ENCODE measurements around the gene ZMYND8.

DNA sequence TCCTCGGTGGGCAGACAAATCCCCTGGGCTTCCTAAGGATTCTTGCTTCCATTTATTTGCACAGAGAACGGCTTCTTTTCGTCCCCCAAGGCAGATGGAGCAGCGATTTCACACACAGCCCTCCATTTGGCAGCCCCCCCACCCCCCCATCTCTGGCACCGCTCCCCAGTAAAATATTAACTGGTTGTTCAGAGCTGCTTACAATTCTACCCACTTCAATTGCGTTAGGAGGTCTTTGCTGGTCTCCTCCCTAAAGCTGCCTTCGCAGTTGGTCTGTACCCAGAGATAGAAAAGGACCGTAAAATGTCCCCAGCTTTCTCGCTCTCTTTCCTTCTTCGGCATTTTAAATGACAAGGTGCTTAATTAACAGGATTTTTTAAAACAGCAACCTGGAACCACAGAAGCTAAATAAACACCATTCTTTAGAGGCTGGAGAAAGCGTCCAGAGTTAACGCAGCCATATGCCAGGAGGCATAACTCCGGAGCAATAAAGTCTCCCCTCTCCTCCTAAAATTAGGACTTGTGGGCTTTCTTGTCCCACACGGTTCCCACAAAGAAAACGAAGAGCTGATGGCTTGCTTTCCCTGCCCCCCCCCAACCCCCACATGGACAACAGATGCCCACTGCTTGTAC, 1.7 kb upstream of the ZMYND8 start:
- no peak for TF ChIP-seq ZNF274 (IDR thresholded peaks at IDR 0.05; ENCODE audit: insufficient read depth, insufficient read length)
- no peak for TF ChIP-seq ATF7 (IDR thresholded peaks at IDR 0.05; ENCODE audit: low read depth)
- TF ChIP-seq CEBPB (IDR thresholded peaks at IDR 0.05; ENCODE audit: borderline replicate concordance in 1 of 2, low read depth in 2 of 2, low read length in 2 of 2) = no peak
- TF ChIP-seq EZH2 (IDR thresholded peaks at IDR 0.05; ENCODE audit: borderline replicate concordance, control insufficient read depth, low read depth, low read length) = no peak
- TF ChIP-seq, protein P1, sequence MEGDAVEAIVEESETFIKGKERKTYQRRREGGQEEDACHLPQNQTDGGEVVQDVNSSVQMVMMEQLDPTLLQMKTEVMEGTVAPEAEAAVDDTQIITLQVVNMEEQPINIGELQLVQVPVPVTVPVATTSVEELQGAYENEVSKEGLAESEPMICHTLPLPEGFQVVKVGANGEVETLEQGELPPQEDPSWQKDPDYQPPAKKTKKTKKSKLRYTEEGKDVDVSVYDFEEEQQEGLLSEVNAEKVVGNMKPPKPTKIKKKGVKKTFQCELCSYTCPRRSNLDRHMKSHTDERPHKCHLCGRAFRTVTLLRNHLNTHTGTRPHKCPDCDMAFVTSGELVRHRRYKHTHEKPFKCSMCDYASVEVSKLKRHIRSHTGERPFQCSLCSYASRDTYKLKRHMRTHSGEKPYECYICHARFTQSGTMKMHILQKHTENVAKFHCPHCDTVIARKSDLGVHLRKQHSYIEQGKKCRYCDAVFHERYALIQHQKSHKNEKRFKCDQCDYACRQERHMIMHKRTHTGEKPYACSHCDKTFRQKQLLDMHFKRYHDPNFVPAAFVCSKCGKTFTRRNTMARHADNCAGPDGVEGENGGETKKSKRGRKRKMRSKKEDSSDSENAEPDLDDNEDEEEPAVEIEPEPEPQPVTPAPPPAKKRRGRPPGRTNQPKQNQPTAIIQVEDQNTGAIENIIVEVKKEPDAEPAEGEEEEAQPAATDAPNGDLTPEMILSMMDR (IDR thresholded peaks at IDR 0.05 in 2 of 3, conservative IDR thresholded peaks at IDR 0.05 in 1 of 3; ENCODE audit: control insufficient read depth in 2 of 3, extremely low read depth in 1 of 3, insufficient read depth in 1 of 3, low read depth in 3 of 3, low read length in 3 of 3) = no peak
- no peak for TF ChIP-seq RELA (IDR thresholded peaks at IDR 0.05; ENCODE audit: borderline replicate concordance, partially characterized antibody)
- no peak for TF ChIP-seq NR2C2 (IDR thresholded peaks at IDR 0.05; ENCODE audit: borderline replicate concordance, control insufficient read depth, insufficient read length, low read depth)
- TF ChIP-seq, protein P2, sequence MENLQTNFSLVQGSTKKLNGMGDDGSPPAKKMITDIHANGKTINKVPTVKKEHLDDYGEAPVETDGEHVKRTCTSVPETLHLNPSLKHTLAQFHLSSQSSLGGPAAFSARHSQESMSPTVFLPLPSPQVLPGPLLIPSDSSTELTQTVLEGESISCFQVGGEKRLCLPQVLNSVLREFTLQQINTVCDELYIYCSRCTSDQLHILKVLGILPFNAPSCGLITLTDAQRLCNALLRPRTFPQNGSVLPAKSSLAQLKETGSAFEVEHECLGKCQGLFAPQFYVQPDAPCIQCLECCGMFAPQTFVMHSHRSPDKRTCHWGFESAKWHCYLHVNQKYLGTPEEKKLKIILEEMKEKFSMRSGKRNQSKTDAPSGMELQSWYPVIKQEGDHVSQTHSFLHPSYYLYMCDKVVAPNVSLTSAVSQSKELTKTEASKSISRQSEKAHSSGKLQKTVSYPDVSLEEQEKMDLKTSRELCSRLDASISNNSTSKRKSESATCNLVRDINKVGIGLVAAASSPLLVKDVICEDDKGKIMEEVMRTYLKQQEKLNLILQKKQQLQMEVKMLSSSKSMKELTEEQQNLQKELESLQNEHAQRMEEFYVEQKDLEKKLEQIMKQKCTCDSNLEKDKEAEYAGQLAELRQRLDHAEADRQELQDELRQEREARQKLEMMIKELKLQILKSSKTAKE (IDR thresholded peaks at IDR 0.05; ENCODE audit: low read depth, poor library complexity, severe bottlenecking) = no peak
- no peak for TF ChIP-seq BHLHE40 (IDR thresholded peaks at IDR 0.05; ENCODE audit: borderline replicate concordance in 1 of 2, low read depth in 2 of 2, low read length in 1 of 2)
- TF ChIP-seq, protein P3, sequence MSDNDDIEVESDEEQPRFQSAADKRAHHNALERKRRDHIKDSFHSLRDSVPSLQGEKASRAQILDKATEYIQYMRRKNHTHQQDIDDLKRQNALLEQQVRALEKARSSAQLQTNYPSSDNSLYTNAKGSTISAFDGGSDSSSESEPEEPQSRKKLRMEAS (IDR thresholded peaks at IDR 0.05; ENCODE audit: low read depth, low read length) = no peak
- TF ChIP-seq POLR2A (IDR thresholded peaks at IDR 0.05; ENCODE audit: low read depth, low read length) = no peak

All from GM12878 (cell line).